HEK293T (cell line): ENCODE measurements around the gene INO80.

ENCODE experiments used
- CTCF ChIA-PET: fragments of 350-600 bp; formaldehyde crosslinking; extraction: SDS; loops from one replicate; lab custom pipeline; 2021; ENCODE audit warnings: antibody characterized with exemption, inconsistent platforms; lab: Yijun Ruan, JAX
- POLR2A ChIA-PET: fragments of 350-600 bp; formaldehyde crosslinking; extraction: SDS; loops from one replicate; lab custom pipeline; 2020; ENCODE audit warnings: antibody characterized with exemption, inconsistent platforms; lab: Yijun Ruan, JAX
- DNase-seq: peaks from one replicate; pipeline ENCODE4 v3.0.0; 2012; ENCODE audit warnings: mixed read lengths; ENCODE audit errors: extremely low spot score
- ARNT ChIP-seq: fragments of 450-650 bp; IDR thresholded peaks from 2 replicates; pipeline ENCODE4 v1.6.1; 2017; ENCODE audit warnings: mild to moderate bottlenecking
- BHLHE40 ChIP-seq: fragments of 450-650 bp; IDR thresholded peaks from 2 replicates; pipeline ENCODE4 v1.6.1; 2016; ENCODE audit warnings: mild to moderate bottlenecking, moderate library complexity, borderline replicate concordance
- CTBP1 ChIP-seq: fragments of 450-650 bp; IDR thresholded peaks from 2 replicates; pipeline ENCODE4 v1.6.1; 2016; ENCODE audit warnings: borderline replicate concordance
- ELF4 ChIP-seq: fragments of 450-650 bp; IDR thresholded peaks from 2 replicates; pipeline ENCODE4 v1.6.1; 2017; ENCODE audit warnings: antibody characterized with exemption
- FOXA1 ChIP-seq: fragments of 450-650 bp; IDR thresholded peaks from 2 replicates; pipeline ENCODE4 v1.6.1; 2016; ENCODE audit warnings: mild to moderate bottlenecking
- FOXK2 ChIP-seq: fragments of 450-650 bp; IDR thresholded peaks from 2 replicates; pipeline ENCODE4 v1.6.1; 2016; ENCODE audit warnings: mild to moderate bottlenecking
- FOXM1 ChIP-seq: fragments of 450-650 bp; IDR thresholded peaks from 2 replicates; pipeline ENCODE4 v1.6.1; 2017; ENCODE audit warnings: mild to moderate bottlenecking, borderline replicate concordance
- HDGF ChIP-seq: fragments of 450-650 bp; IDR thresholded peaks from 2 replicates; pipeline ENCODE4 v1.6.1; 2017; ENCODE audit warnings: antibody characterized with exemption, borderline replicate concordance
- L3MBTL2 ChIP-seq: fragments of 450-650 bp; conservative IDR thresholded peaks from 2 replicates; pipeline ENCODE4 v1.6.1; 2016; ENCODE audit warnings: mild to moderate bottlenecking
- LEF1 ChIP-seq: fragments of 450-650 bp; IDR thresholded peaks from 2 replicates; pipeline ENCODE4 v1.6.1; 2017; ENCODE audit warnings: mild to moderate bottlenecking, borderline replicate concordance
- NFRKB ChIP-seq: fragments of 450-650 bp; IDR thresholded peaks from 2 replicates; pipeline ENCODE4 v1.6.1; 2016; ENCODE audit warnings: mild to moderate bottlenecking, moderate library complexity
- PKNOX1 ChIP-seq: fragments of 450-650 bp; IDR thresholded peaks from 2 replicates; pipeline ENCODE4 v1.6.1; 2016
- SP1 ChIP-seq: fragments of 450-650 bp; IDR thresholded peaks from 2 replicates; pipeline ENCODE4 v1.6.1; 2017
- SUZ12 ChIP-seq: fragments of 450-650 bp; IDR thresholded peaks from 2 replicates; pipeline ENCODE4 v1.6.1; 2016; ENCODE audit warnings: mild to moderate bottlenecking
- TARDBP ChIP-seq: fragments of 450-650 bp; IDR thresholded peaks from 2 replicates; pipeline ENCODE4 v1.6.1; 2016
- ZNF384 ChIP-seq: fragments of 450-650 bp; IDR thresholded peaks from 2 replicates; pipeline ENCODE4 v1.6.1; 2016

The INO80 gene

GRCh38 chr15:40959331-40960141, 156.5 kb downstream of the INO80 start:
- POLR2A ChIA-PET, result no interaction called here
- TF ChIP-seq CTBP1 (no peak), BHLHE40 (no peak)
- CTCF ChIA-PET, result no interaction called here
- no peak for DNase-seq

- ChIA-PET CTCF (interaction anchor here (1.0 kb wide), 1 partner anchor 17 kb away, joined by 3 read pairs; no protein-coding TSS in a partner anchor), POLR2A (interaction anchor here (1.1 to 9.1 kb wide), 2 partner anchors 17 to 157 kb away, joined by 3 to 146 read pairs; no protein-coding TSS in a partner anchor)
- no peak for DNase-seq
- TF ChIP-seq ZNF384, result no peak
- no peak for TF ChIP-seq TARDBP
- no peak for TF ChIP-seq BHLHE40
- TF ChIP-seq PKNOX1, result no peak
- no peak for TF ChIP-seq NFRKB
- no peak for TF ChIP-seq FOXA1
- no peak for TF ChIP-seq CTBP1
- no peak for TF ChIP-seq L3MBTL2
- no peak for TF ChIP-seq SP1
- TF ChIP-seq ARNT, result no peak
- no peak for TF ChIP-seq HDGF
- no peak for TF ChIP-seq FOXK2
- TF ChIP-seq FOXM1, result no peak
- TF ChIP-seq ELF4, result no peak
- no peak for TF ChIP-seq LEF1
- TF ChIP-seq SUZ12, result no peak
Observed at GRCh38 chr15:40958723-40959122, 157.4 kb downstream of the INO80 start.

GRCh38 chr15:40958146-40958545, 157.9 kb downstream of the INO80 start:
- CTCF ChIA-PET, result interaction anchor here (1.0 kb wide), 1 partner anchor 16 kb away, joined by 3 read pairs; no protein-coding TSS in a partner anchor
- POLR2A ChIA-PET, result interaction anchor here (1.0 to 9.1 kb wide), 4 partner anchors 10 to 157 kb away, joined by 3 to 146 read pairs (median 5); no protein-coding TSS in a partner anchor
- TF ChIP-seq SUZ12, result no peak
- no peak for TF ChIP-seq TARDBP
- TF ChIP-seq PKNOX1, result no peak
- TF ChIP-seq ARNT, result no peak
- TF ChIP-seq ELF4, result no peak
- TF ChIP-seq NFRKB, result no peak
- no peak for TF ChIP-seq HDGF
- no peak for TF ChIP-seq FOXK2
- no peak for TF ChIP-seq FOXA1
- no peak for TF ChIP-seq SP1
- TF ChIP-seq L3MBTL2, result no peak
- no peak for TF ChIP-seq BHLHE40
- TF ChIP-seq CTBP1, result no peak
- DNase-seq, result no peak

- TF ChIP-seq PKNOX1 (no peak), LEF1 (no peak), FOXM1 (no peak)
- ChIA-PET CTCF (interaction anchor here (1.0 kb wide), 2 partner anchors 16 kb away, joined by 3 read pairs; no protein-coding TSS in a partner anchor), POLR2A (interaction anchor here (1.0 to 9.1 kb wide), 7 partner anchors 11 to 158 kb away, joined by 3 to 146 read pairs (median 4); no protein-coding TSS in a partner anchor)
- no peak for DNase-seq
Observed at GRCh38 chr15:40957581-40958051, 158.5 kb downstream of the INO80 start.

DNA sequence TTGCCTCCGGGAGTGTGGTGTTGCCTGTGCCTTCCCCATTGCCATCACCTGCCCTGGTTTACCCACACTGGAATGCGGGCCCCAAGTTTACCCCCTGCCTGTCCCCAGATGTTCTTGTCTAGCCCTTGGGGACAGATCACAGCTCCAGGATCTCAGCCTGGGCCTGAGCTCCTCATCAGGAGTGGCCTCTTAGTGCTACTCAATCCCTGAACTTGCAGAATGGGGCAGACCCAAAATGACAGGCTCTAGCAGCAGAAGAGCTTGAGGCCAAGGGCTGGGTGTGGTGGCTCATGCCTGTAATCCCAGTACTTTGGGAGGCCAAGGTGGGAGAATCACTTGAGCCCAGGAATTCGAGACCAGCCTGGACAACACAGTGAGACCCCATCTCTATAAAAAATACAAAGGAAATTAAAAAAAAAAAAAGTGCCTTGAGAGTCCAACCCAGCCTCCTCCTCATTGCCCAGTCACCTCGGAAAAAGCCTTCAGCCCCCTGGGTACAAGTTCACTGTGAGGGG, 159.0 kb downstream of the INO80 start:
- ChIA-PET CTCF (interaction anchor here (1.0 kb wide), 1 partner anchor 16 kb away, joined by 3 read pairs; no protein-coding TSS in a partner anchor), POLR2A (interaction anchor here (0.9 to 9.1 kb wide), 9 partner anchors 11 to 375 kb away, joined by 3 to 146 read pairs (median 4); partner anchors contain the start of gene OIP5)
- DNase-seq, result no peak
- no peak for TF ChIP-seq LEF1
- no peak for TF ChIP-seq FOXM1
- no peak for TF ChIP-seq NFRKB
- no peak for TF ChIP-seq ELF4
- no peak for TF ChIP-seq L3MBTL2
- no peak for TF ChIP-seq PKNOX1
